PC-3 (cell line): ENCODE data around the gene FBLN7.
A peak's percentile ranks its signal among the peaks of the same experiment; 100 is the strongest.

Source experiments
- EZH2 ChIP-seq: fragments of 300-600 bp; sonication (generic); IDR thresholded peaks from one replicate; pipeline ENCODE4 v1.6.1; 2017; ENCODE audit warnings: antibody characterized with exemption, mild to moderate bottlenecking, low read length; ENCODE audit not compliant: unreplicated experiment
- TF ChIP-seq, protein P1 (sequence below): fragments of 300-600 bp; sonication (generic); conservative IDR thresholded peaks from 2 replicates; pipeline ENCODE4 v1.5.1; 2017; ENCODE audit warnings: antibody characterized with exemption, low read depth, mild to moderate bottlenecking, low read length

DNA sequence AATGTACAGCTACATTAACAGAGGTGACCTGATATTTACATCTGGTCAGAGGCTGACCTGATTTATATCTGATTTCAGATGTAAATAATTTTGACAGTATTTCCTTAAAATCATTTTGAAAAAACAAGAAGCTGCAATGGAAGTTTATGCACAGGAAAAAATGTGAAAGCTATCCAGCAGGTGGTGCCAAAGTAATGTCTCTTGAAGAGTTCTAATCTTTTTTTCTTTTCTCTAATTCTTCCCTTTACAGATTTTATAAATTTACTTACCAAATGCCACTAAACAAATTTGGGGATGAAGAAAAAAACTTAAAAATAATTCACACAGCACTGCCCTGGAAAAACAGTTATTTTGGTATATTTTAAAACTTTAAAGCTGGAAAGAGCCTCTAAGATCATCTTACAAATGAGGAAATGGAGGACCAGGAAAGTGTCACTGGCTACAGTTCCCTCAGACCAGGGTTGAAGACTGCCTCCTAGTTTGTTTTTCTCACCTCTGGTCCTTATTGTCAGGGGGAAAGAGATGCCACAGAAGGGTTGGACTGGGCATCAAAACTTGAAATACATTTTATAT lies 16.4 kb upstream of the FBLN7 start:
- TF ChIP-seq, protein P1, sequence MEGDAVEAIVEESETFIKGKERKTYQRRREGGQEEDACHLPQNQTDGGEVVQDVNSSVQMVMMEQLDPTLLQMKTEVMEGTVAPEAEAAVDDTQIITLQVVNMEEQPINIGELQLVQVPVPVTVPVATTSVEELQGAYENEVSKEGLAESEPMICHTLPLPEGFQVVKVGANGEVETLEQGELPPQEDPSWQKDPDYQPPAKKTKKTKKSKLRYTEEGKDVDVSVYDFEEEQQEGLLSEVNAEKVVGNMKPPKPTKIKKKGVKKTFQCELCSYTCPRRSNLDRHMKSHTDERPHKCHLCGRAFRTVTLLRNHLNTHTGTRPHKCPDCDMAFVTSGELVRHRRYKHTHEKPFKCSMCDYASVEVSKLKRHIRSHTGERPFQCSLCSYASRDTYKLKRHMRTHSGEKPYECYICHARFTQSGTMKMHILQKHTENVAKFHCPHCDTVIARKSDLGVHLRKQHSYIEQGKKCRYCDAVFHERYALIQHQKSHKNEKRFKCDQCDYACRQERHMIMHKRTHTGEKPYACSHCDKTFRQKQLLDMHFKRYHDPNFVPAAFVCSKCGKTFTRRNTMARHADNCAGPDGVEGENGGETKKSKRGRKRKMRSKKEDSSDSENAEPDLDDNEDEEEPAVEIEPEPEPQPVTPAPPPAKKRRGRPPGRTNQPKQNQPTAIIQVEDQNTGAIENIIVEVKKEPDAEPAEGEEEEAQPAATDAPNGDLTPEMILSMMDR, result peak; percentile 82
- no peak for TF ChIP-seq EZH2
